ENCODE results near the gene FAM78A. TPM values are rescaled to one million over a fixed set of nuclear protein-coding genes. Genes with fewer than 3 reads are reported as not detected.

FAM78A gene
- polyA plus RNA-seq, 1 donor from 2014 or later: 0.47 TPM

DNA sequence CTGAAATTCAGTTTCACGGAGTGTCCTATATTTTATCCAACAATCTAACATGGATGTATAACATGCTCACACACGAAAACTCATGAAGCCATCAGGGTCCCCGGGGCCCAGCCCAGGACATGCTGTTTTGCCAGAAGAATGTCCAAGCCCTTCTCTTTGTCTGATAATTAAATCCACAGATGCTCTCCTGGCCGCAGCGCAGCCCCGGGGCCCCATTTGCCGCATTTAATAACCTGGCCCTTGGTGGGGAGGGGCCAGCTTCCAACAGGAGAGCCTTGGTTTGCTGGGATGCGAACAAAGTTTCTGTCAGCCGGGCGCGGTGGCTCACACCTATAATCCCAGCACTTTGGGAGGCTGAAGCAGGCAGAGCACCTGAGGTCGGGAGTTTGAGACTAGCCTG lies 43.2 kb upstream of the FAM78A start:
- no peaks in the 10 kb centered on the region for H3F3A ChIP-seq (ENCODE audit: insufficient read depth, low read length, poor library complexity, severe bottlenecking)
- H3K9me3 ChIP-seq (ENCODE audit: low read length): no peaks in the 10 kb centered on the region
- no peak overlapping the region for H3K27ac ChIP-seq (ENCODE audit: low read length)
- H3K27me3 ChIP-seq (ENCODE audit: insufficient read depth, low read depth, low read length): no peaks in the 10 kb centered on the region
- no peaks in the 10 kb centered on the region for H3K9me2 ChIP-seq (ENCODE audit: insufficient read depth, low read length)
- no peak overlapping the region for H3K4me2 ChIP-seq (ENCODE audit: low read length)
- no peak overlapping the region for H2AFZ ChIP-seq (ENCODE audit: low read depth, low read length)
- no peaks in the 10 kb centered on the region for H4K20me1 ChIP-seq (ENCODE audit: insufficient read depth)
- no peak for TF ChIP-seq SMC3 (conservative IDR thresholded peaks at IDR 0.05; ENCODE audit: poor library complexity)
- TF ChIP-seq RAD21 (conservative IDR thresholded peaks at IDR 0.05): no peak
- no peak for TF ChIP-seq MXI1 (conservative IDR thresholded peaks at IDR 0.05; ENCODE audit: poor library complexity, severe bottlenecking)
- TF ChIP-seq TAF1 (IDR thresholded peaks at IDR 0.05; ENCODE audit: low read depth): no peak
- H3K79me2 ChIP-seq (replicated peaks; ENCODE audit: insufficient read depth, low read length): no peaks in the 10 kb centered on the region
- H3K9ac ChIP-seq (ENCODE audit: low read length): no peak overlapping the region
- no peak overlapping the region for H3K4me3 ChIP-seq (ENCODE audit: low read length)
- no peaks in the 10 kb centered on the region for H3K36me3 ChIP-seq (ENCODE audit: insufficient read depth, low read length)

DNA sequence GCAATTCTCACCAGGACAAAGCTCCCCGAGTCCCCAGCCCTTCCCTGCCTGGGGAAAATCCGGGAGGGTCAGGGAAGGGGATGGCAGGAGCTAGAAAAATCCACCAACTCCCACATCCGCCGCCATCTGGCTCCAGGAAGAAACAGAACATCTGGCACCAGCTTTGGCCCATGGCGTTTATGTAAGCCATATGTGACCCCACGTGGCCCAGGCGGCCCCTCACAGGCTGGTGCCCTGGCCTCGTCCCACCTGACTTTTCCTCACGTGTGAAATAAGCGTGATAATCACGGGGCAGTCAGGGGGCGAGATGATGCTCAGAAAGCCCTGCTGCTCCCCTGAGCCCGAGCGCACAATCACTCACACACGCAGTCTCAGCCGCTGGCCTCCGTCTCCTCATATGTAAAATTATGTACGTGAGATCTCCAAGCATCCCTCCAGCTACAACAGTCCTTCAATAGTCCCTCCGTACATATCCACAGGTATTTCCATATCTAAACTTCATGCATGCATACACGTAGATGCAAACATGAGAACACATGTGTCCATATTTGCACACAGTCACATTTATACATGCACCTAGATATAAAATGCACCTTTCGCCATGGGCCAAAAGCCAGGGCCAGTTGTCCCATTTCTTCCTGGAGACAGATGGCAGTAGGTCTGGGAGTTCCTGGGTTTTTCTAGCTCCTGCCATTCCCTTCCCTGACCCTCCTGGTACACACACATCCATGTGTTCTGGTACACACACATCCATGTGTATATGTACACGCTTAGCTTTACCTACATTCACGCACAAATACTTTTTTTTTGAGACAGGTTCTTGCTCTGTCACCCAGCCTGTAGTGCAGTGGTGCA lies 42.1 kb upstream of the FAM78A start:
- H3K9me2 ChIP-seq (ENCODE audit: insufficient read depth, low read length): no peaks in the 10 kb centered on the region
- no peak overlapping the region for H3K4me3 ChIP-seq (ENCODE audit: low read length)
- H3K27me3 ChIP-seq (ENCODE audit: insufficient read depth, low read depth, low read length): no peaks in the 10 kb centered on the region
- no peak overlapping the region for H2AFZ ChIP-seq (ENCODE audit: low read depth, low read length)
- H4K20me1 ChIP-seq (ENCODE audit: insufficient read depth): no peaks in the 10 kb centered on the region
- no peaks in the 10 kb centered on the region for H3K36me3 ChIP-seq (ENCODE audit: insufficient read depth, low read length)
- no peaks in the 10 kb centered on the region for H3F3A ChIP-seq (ENCODE audit: insufficient read depth, low read length, poor library complexity, severe bottlenecking)
- no peak overlapping the region for H3K9ac ChIP-seq (ENCODE audit: low read length)
- no peak for TF ChIP-seq REST (IDR thresholded peaks at IDR 0.05; ENCODE audit: borderline replicate concordance)
- TF ChIP-seq EZH2 (IDR thresholded peaks at IDR 0.05; ENCODE audit: borderline replicate concordance, insufficient read depth, low read length, poor library complexity, severe bottlenecking): no peak
- TF ChIP-seq EP300 (conservative IDR thresholded peaks at IDR 0.05; ENCODE audit: poor library complexity, severe bottlenecking): no peak
- TF ChIP-seq TAF1 (IDR thresholded peaks at IDR 0.05; ENCODE audit: low read depth): no peak
- TF ChIP-seq SMC3 (conservative IDR thresholded peaks at IDR 0.05; ENCODE audit: poor library complexity): no peak
- TF ChIP-seq, protein P1, sequence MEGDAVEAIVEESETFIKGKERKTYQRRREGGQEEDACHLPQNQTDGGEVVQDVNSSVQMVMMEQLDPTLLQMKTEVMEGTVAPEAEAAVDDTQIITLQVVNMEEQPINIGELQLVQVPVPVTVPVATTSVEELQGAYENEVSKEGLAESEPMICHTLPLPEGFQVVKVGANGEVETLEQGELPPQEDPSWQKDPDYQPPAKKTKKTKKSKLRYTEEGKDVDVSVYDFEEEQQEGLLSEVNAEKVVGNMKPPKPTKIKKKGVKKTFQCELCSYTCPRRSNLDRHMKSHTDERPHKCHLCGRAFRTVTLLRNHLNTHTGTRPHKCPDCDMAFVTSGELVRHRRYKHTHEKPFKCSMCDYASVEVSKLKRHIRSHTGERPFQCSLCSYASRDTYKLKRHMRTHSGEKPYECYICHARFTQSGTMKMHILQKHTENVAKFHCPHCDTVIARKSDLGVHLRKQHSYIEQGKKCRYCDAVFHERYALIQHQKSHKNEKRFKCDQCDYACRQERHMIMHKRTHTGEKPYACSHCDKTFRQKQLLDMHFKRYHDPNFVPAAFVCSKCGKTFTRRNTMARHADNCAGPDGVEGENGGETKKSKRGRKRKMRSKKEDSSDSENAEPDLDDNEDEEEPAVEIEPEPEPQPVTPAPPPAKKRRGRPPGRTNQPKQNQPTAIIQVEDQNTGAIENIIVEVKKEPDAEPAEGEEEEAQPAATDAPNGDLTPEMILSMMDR (IDR thresholded peaks at IDR 0.05; ENCODE audit: poor library complexity, severe bottlenecking): no peak
- no peak for TF ChIP-seq MXI1 (conservative IDR thresholded peaks at IDR 0.05; ENCODE audit: poor library complexity, severe bottlenecking)
- no peak for TF ChIP-seq RAD21 (conservative IDR thresholded peaks at IDR 0.05)
- no peak for TF ChIP-seq POLR2AphosphoS5 (IDR thresholded peaks at IDR 0.05)
- H3K27ac ChIP-seq (ENCODE audit: low read length): no peak overlapping the region
- H3K79me2 ChIP-seq (replicated peaks; ENCODE audit: insufficient read depth, low read length): no peaks in the 10 kb centered on the region
- H3K9me3 ChIP-seq (ENCODE audit: low read length): no peaks in the 10 kb centered on the region
- H3K4me2 ChIP-seq (ENCODE audit: low read length): no peak overlapping the region
